ENCODE measurements around the gene MRPS18A. TPM values are rescaled to one million over a fixed set of nuclear protein-coding genes. Genes with fewer than 3 reads are reported as not detected.

Gene MRPS18A
- total and polyA plus RNA-seq, 2 of the 13 experiments (the other 11 are each of a cell fraction or from before 2014, with no cell fraction given) = 87.8 to 89.1 TPM

- TF ChIP-seq RERE (CRISPR knock-in tag; IDR thresholded peaks at IDR 0.05; ENCODE audit: low read depth) (no peak), ZNF652 (CRISPR knock-in tag; IDR thresholded peaks at IDR 0.05; ENCODE audit: borderline replicate concordance, low read depth) (0 out of 2 replicates have a peak, but pooled peaks have one; percentile 3), ARNT2 (CRISPR knock-in tag; IDR thresholded peaks at IDR 0.05; ENCODE audit: low read depth) (no peak), ZNF616 (CRISPR knock-in tag; IDR thresholded peaks at IDR 0.05; ENCODE audit: low read depth) (no peak), ZNF558 (CRISPR knock-in tag; IDR thresholded peaks at IDR 0.05; ENCODE audit: borderline replicate concordance) (no peak), ZNF589 (CRISPR knock-in tag; conservative IDR thresholded peaks at IDR 0.05) (no peak), PAX8 (CRISPR knock-in tag; IDR thresholded peaks at IDR 0.05; ENCODE audit: borderline replicate concordance) (no peak), ZNF841 (CRISPR knock-in tag; IDR thresholded peaks at IDR 0.05; ENCODE audit: borderline replicate concordance) (no peak), ZNF644 (CRISPR knock-in tag; IDR thresholded peaks at IDR 0.05; ENCODE audit: low read depth) (no peak), ZNF709 (CRISPR knock-in tag; IDR thresholded peaks at IDR 0.05) (no peak), ZNF207 (IDR thresholded peaks at IDR 0.05; ENCODE audit: borderline replicate concordance) (no peak), XBP1 (CRISPR knock-in tag; IDR thresholded peaks at IDR 0.05) (peak; percentile 28; the same call in 1 of the 2 replicates), MYC (CRISPR knock-in tag; IDR thresholded peaks at IDR 0.05; ENCODE audit: borderline replicate concordance) (peak; percentile 71; the same call in 1 of the 2 replicates), GTF3A (CRISPR knock-in tag; conservative IDR thresholded peaks at IDR 0.05) (no peak), THAP11 (CRISPR knock-in tag; IDR thresholded peaks at IDR 0.05) (peak; percentile 96), UBTF (CRISPR knock-in tag; IDR thresholded peaks at IDR 0.05) (no peak), ZNF260 (CRISPR knock-in tag; IDR thresholded peaks at IDR 0.05; ENCODE audit: borderline replicate concordance, low read depth) (no peak), PLRG1 (conservative IDR thresholded peaks at IDR 0.05) (no peak), KDM4B (CRISPR knock-in tag; IDR thresholded peaks at IDR 0.05) (no peak), POLR2G (IDR thresholded peaks at IDR 0.05; ENCODE audit: low read depth, low read length) (no peak; the same call in 1 of the 2 replicates), HINFP (CRISPR knock-in tag; IDR thresholded peaks at IDR 0.05; ENCODE audit: low read depth) (no peak)
These were observed 58.5 kb downstream of the MRPS18A start, which contains the start of gene GTPBP2 (continued) for GRCh38 chr6:43629104-43629504.

All from HepG2 (cell line).